Measurements from ENCODE around the gene CFAP91.
A peak's percentile ranks its signal among the peaks of the same experiment; 100 is the strongest.

Gene CFAP91

DNA sequence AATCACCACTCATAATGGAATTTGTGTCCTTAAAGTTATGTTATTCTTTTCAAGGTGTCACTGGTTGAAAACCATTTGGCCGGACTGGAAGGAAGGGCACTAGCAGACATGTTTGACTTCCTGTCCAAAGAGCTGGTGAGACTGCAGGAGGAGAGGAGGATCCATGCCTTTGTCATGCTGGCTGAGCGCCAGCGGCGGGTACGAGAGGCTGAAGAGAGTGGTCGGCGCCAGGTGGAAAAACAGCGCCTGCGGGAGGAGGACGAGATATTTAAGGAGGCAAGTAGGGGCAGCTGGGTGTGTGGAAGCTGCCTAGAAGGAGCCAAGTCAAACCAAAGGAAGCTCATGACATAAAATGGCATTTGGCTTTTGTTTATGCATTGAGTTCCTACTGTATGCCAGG, 41.1 kb downstream of the CFAP91 start:
- H3K27me3 ChIP-seq: peaks cover 8% of the 10 kb centered on the region
- no peaks in the 10 kb centered on the region for H3K9me3 ChIP-seq
- peaks cover 3% of the 10 kb centered on the region for H3K4me1 ChIP-seq
- H3K4me3 ChIP-seq (ENCODE audit: low read depth, low read length): peak overlapping the region; percentile 15
- no peaks in the 10 kb centered on the region for H3K36me3 ChIP-seq
- DNase-seq: peak; percentile 63
- TF ChIP-seq, protein P1, sequence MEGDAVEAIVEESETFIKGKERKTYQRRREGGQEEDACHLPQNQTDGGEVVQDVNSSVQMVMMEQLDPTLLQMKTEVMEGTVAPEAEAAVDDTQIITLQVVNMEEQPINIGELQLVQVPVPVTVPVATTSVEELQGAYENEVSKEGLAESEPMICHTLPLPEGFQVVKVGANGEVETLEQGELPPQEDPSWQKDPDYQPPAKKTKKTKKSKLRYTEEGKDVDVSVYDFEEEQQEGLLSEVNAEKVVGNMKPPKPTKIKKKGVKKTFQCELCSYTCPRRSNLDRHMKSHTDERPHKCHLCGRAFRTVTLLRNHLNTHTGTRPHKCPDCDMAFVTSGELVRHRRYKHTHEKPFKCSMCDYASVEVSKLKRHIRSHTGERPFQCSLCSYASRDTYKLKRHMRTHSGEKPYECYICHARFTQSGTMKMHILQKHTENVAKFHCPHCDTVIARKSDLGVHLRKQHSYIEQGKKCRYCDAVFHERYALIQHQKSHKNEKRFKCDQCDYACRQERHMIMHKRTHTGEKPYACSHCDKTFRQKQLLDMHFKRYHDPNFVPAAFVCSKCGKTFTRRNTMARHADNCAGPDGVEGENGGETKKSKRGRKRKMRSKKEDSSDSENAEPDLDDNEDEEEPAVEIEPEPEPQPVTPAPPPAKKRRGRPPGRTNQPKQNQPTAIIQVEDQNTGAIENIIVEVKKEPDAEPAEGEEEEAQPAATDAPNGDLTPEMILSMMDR (IDR thresholded peaks at IDR 0.05; ENCODE audit: low read depth, low read length): no peak

DNA sequence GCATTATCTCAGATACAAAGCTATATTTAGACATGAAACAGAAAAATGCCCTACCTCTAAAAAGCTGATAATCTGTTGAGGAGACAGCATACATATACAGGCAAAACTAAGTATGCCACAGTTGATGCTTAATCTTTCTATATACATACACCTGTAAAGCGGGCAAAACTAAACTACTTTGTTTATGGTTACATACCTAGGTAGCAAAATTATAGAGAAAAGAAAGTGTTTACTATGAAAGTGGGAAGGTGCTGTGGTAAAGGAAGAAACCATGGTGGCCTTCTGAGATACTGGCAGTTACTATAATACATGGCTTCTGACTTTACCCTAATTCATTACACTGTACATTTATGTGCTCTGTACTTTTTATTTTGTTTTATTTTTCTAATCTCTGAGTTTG, 43.1 kb downstream of the CFAP91 start:
- TF ChIP-seq, protein P1 (IDR thresholded peaks at IDR 0.05; ENCODE audit: low read depth, low read length): no peak
- no peak for DNase-seq
- Histone ChIP-seq H3K27me3 (peaks cover 12% of the 10 kb centered on the region), H3K9me3 (no peaks in the 10 kb centered on the region), H3K36me3 (no peaks in the 10 kb centered on the region), H3K4me1 (no peaks in the 10 kb centered on the region; the same call in 1 of the 2 replicates), H3K4me3 (ENCODE audit: low read depth, low read length) (no peak overlapping the region)

DNA sequence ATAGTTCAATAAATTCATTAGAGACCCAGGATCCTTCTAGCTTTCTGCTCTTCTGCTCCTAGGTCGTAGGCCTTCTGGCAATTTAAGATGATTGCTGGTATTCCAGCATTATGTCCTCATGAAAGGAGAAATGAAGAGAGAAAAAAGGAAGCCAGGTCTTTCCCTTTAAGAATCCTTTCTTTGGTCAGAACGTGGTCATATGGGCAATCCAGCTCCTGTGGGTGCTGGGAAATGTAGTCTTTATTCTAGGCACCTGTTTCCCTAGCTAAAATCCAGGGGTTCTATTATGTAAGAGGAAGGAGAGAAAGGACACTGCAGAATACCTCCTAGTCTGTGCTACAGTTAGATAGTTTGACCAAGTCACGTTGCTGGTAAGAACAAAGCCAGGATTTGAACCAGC, 43.6 kb downstream of the CFAP91 start:
- no peak for DNase-seq
- peaks cover 16% of the 10 kb centered on the region for H3K27me3 ChIP-seq
- H3K4me3 ChIP-seq (ENCODE audit: low read depth, low read length): no peak overlapping the region
- H3K4me1 ChIP-seq: no peaks in the 10 kb centered on the region; the same call in 1 of the 2 replicates
- no peaks in the 10 kb centered on the region for H3K9me3 ChIP-seq
- H3K36me3 ChIP-seq: no peaks in the 10 kb centered on the region
- TF ChIP-seq, protein P1 (IDR thresholded peaks at IDR 0.05; ENCODE audit: low read depth, low read length): no peak

DNA sequence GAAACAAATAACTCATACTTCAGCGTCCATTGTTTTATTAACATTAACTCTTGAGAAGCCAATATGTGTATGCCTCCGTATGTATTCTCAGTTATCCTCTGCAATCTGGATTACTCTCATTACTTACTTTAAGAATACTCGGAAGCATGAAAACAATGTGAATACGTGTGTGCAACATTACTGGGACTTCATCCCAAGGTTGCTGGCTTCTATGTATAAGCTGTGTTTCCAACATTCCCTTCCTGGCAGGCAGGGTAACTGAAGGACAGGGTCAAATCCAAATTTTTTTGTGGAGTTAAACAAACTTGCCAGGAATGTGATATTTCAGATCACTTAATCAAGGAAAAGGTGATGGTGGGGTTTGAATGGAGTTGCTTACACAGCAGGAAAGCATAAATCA, 44.5 kb downstream of the CFAP91 start:
- H3K27me3 ChIP-seq: peaks cover 19% of the 10 kb centered on the region
- TF ChIP-seq, protein P1 (IDR thresholded peaks at IDR 0.05; ENCODE audit: low read depth, low read length): no peak
- H3K4me3 ChIP-seq (ENCODE audit: low read depth, low read length): no peak overlapping the region
- H3K36me3 ChIP-seq: no peaks in the 10 kb centered on the region
- DNase-seq: no peak
- H3K9me3 ChIP-seq: no peaks in the 10 kb centered on the region
- H3K4me1 ChIP-seq: no peaks in the 10 kb centered on the region; the same call in 1 of the 2 replicates

DNA sequence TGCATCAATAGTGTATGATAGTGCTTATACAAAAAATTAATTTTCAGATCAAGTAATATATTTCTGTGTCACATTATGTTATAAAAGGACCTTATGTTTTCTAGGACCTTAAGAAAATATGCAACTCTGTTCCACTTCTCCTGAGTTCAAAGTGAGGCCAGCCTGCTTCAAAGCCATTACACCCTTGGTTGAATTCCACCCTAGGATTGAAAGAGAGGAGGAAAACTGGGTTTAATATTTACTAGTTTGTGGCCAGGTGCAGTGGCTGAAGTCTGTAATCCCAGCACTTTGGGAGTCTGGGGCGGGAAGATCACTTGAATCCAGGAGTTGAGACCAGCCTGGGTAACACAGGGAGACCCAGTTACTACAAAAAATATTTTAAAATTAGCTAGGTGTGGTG, 46.2 kb downstream of the CFAP91 start:
- Histone ChIP-seq H3K9me3 (no peaks in the 10 kb centered on the region), H3K4me1 (no peaks in the 10 kb centered on the region), H3K4me3 (ENCODE audit: low read depth, low read length) (no peak overlapping the region), H3K36me3 (no peaks in the 10 kb centered on the region), H3K27me3 (peaks cover 19% of the 10 kb centered on the region)
- no peak for DNase-seq
- TF ChIP-seq, protein P1 (IDR thresholded peaks at IDR 0.05; ENCODE audit: low read depth, low read length): no peak

DNA sequence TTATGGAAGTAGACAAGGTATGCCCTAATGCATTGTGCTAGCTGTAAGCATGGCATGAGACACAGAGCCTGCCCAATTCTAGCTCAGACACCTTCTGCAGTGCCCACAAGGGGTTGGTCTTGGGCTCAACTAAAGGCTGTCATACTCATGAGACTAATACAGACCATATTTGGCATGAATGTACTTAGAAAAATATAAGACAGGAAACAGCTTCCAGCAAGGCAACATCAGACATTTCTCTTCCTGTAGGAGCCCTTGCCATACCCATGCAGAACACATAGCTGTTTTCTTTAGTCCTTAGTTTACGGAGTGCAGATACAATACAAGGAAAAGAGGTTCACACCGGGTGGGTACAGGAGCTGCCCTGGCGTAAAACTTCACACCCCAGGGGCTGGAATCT, 48.6 kb downstream of the CFAP91 start:
- H3K36me3 ChIP-seq: no peaks in the 10 kb centered on the region
- no peaks in the 10 kb centered on the region for H3K9me3 ChIP-seq
- H3K27me3 ChIP-seq: peaks cover 19% of the 10 kb centered on the region
- TF ChIP-seq, protein P1 (IDR thresholded peaks at IDR 0.05; ENCODE audit: low read depth, low read length): no peak
- no peak overlapping the region for H3K4me3 ChIP-seq (ENCODE audit: low read depth, low read length)
- no peaks in the 10 kb centered on the region for H3K4me1 ChIP-seq
- no peak for DNase-seq

Data from BE2C (cell line).